Measurements from ENCODE around the gene PCDHGB1.

DNA sequence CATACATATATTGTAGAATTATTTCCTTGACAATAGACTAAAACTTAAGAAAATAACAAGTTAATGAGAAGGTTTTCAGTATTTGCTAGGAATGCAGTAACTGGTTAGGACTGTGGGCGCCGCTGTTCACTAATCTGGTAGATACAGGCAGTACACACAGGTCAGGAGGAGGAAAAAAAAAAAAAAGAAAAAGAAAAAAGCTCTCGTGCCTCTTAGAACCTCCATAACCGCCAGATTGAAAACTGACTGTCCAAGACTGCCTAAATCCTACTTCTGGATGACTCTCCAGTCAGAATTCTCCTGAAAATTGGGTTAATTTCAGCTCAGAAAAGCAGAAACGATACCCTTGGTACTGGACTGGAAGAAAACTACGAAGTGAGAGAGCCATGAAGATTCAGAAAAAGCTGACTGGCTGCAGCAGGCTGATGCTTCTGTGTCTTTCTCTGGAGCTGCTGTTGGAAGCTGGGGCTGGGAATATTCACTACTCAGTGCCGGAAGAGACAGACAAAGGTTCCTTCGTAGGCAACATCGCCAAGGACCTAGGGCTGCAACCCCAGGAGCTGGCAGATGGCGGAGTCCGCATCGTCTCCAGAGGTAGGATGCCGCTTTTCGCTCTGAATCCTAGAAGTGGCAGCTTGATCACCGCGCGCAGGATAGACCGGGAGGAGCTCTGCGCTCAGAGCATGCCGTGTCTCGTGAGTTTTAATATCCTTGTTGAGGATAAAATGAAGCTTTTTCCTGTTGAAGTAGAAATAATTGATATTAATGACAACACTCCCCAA is 19.4 kb upstream of the PCDHGB1 start, which contains the start of gene PCDHGA1:
- TF ChIP-seq, protein P1, sequence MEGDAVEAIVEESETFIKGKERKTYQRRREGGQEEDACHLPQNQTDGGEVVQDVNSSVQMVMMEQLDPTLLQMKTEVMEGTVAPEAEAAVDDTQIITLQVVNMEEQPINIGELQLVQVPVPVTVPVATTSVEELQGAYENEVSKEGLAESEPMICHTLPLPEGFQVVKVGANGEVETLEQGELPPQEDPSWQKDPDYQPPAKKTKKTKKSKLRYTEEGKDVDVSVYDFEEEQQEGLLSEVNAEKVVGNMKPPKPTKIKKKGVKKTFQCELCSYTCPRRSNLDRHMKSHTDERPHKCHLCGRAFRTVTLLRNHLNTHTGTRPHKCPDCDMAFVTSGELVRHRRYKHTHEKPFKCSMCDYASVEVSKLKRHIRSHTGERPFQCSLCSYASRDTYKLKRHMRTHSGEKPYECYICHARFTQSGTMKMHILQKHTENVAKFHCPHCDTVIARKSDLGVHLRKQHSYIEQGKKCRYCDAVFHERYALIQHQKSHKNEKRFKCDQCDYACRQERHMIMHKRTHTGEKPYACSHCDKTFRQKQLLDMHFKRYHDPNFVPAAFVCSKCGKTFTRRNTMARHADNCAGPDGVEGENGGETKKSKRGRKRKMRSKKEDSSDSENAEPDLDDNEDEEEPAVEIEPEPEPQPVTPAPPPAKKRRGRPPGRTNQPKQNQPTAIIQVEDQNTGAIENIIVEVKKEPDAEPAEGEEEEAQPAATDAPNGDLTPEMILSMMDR (conservative IDR thresholded peaks at IDR 0.05 in 1 of 2, IDR thresholded peaks at IDR 0.05 in 1 of 2; ENCODE audit: low read depth in 1 of 2, low read length in 2 of 2): peak; percentile 45 to 56
- no peak for TF ChIP-seq EZH2 (IDR thresholded peaks at IDR 0.05; ENCODE audit: low read length, missing control alignments)
